Activated CD8-positive, alpha-beta memory T cell treated with anti-CD3 and anti-CD28 coated beads, Interleukin-2, amount 50 U/mL, for 48 hours (primary cell): Measurements from ENCODE around the gene GPR173.

ENCODE experiments used
- DNase-seq: peaks from one replicate; pipeline ENCODE4 v3.0.0-alpha.2; 2020

GPR173 gene

DNA sequence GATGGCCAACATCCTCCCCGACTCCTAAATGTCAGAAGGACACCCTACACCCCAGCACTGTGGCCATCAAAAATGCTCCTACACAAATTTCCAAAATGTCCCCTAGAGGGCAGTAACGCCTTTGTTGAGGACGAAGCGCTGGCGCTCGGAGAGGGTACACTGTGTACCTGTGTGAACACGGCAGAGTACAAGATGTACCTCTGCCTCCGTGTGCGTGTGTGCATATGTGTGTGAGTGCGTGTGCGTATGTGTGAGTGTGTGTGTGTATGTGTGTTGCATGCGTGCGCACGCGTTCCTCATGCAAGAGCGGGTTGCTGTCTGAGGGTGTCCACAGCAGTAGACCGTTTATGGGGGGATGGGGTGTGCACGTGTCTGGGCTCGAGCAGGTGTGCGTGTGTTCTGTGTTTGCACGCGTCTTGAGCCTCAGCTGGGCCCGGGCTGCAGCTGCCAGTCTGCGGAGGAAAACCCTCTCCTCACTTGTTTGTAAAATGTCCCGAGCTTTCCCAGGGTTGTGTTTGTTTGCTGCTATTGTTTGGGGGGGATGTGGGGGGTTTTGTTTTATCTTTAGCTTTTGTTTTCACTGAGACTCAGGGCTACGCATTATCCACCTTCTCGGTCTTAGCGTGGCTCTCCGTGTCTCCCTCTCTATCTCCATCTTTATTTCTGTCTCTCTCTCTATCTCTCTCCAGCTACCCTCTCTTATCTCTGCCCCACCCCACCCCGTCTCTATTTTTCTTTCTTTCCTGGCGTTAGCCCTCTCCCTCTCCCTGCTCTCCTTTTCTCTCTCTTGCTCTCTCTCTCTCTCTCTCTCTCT lies 23.2 kb downstream of the GPR173 start:
- DNase-seq: peak; percentile 69

DNA sequence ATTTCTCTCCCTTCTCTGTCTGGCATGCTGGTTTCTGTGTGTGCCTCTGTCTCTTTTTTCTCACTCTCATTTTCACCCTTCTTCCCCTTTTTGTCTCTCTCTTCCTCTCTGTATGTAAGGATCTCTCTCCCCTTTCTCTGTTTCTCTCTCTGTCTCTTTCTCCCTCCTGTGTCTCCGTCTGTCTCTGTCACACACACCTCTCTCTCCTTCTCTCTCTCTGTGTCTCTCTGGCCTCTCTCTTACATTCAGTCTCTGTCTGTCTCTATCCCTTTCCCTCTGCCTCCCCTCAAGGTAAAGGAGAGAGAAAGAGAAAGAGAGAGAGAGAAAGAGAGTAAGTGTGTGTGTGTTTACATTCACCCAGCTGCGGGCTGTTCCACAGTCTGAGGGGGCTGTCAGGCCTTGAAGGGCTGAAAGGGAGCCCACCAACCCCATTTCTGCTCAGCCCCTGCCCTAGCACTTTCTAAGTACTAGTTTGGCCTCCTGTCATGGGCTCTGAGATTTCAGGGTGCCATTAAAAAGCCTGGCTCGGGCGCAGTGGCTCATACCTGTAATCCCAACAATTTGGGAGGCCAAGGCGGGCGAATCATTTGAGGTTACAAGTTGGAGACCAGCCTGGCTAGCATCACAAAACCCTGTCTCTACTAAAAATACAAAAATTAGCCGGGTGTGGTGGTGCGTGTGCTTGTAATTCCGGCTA lies 24.0 kb downstream of the GPR173 start:
- no peak for DNase-seq

DNA sequence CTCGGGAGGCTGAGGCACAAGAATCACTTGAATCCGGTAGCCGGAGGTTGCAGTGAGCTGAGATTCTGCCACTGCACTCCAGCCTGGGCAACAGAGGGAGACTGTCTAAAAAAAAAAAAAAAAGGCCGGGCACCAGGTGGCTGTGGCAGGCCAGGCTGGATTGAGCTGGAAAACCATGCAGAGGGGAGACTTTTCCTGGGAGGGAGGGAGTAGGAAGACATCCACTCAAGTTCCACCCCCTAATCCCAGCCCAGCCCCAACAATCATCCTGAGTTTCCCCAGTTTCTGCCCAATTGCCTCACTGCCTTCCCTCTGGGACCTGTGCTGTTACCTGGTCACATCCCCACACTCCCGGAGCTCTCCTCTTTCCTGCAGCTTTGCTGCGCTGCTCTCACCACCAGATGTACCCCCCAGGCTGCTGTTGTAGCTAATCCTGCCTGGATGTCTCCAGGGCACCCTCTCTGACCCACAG lies 24.6 kb downstream of the GPR173 start:
- DNase-seq: no peak

DNA sequence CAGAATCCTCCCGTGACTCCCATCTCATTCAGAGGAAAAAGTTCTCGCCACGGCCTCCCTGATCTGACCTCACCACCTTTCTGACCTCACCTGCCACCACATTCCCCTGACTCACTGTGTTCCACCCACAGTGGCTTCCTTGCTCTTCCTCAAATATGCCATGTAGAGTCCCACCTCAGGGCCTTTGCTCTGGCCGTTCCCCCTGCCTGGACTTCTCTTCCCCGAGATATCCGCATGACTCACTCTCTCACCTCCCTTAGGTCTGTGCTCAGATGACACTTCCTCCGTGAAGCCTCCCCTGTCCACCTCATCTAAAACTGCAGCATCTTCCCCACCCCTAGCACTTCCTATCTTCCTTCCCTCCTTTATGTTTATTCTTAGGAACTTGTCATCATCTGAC lies 26.4 kb downstream of the GPR173 start:
- no peak for DNase-seq

DNA sequence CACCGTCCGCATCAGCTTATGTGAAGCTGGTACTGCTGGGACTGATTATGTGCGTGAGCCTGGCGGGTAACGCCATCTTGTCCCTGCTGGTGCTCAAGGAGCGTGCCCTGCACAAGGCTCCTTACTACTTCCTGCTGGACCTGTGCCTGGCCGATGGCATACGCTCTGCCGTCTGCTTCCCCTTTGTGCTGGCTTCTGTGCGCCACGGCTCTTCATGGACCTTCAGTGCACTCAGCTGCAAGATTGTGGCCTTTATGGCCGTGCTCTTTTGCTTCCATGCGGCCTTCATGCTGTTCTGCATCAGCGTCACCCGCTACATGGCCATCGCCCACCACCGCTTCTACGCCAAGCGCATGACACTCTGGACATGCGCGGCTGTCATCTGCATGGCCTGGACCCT lies 28.1 kb downstream of the GPR173 start:
- no peak for DNase-seq

DNA sequence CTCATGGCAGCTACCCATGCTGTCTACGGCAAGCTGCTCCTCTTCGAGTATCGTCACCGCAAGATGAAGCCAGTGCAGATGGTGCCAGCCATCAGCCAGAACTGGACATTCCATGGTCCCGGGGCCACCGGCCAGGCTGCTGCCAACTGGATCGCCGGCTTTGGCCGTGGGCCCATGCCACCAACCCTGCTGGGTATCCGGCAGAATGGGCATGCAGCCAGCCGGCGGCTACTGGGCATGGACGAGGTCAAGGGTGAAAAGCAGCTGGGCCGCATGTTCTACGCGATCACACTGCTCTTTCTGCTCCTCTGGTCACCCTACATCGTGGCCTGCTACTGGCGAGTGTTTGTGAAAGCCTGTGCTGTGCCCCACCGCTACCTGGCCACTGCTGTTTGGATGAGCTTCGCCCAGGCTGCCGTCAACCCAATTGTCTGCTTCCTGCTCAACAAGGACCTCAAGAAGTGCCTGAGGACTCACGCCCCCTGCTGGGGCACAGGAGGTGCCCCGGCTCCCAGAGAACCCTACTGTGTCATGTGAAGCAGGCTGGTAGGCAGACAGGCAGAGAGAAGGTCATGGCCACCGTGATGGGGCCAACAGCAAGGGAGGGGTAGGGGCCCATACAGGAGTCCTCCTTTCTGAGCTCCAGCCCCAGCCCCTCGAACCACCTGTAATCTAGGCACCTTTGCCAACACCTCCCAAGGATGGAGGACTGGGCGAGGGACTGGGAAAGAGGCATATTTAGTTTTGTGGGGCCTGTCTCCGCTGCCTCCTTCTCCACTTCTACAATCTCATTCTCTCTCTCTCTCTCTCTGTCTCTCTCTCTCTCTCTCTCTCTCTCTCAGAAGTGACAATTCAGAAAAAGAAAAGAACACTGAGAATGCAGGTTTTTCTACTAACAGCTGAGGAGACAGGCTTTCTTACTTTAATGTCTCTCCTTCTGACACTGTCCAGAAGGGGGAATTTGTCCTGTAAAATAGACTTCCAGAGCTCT lies 28.9 kb downstream of the GPR173 start:
- DNase-seq: no peak

DNA sequence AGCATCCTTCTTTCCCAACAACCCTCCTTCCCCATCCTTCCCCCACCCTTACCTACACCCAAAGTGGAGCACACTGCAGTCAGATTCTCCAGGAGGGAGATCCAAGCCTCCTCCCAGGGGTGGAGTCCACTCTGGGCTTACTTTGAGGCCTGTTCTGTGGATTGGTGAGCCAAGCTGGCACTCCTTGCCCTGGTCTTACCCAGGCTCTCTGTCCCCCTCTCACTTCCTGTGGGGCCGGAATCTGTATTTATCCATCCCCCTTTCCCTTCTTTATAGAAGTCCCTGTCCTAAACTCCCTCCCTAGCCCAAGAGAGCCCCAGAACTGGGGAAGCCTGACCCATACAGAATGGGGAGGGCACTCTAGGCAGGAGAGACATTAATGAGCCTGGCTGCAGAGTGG lies 30.4 kb downstream of the GPR173 start:
- no peak for DNase-seq

DNA sequence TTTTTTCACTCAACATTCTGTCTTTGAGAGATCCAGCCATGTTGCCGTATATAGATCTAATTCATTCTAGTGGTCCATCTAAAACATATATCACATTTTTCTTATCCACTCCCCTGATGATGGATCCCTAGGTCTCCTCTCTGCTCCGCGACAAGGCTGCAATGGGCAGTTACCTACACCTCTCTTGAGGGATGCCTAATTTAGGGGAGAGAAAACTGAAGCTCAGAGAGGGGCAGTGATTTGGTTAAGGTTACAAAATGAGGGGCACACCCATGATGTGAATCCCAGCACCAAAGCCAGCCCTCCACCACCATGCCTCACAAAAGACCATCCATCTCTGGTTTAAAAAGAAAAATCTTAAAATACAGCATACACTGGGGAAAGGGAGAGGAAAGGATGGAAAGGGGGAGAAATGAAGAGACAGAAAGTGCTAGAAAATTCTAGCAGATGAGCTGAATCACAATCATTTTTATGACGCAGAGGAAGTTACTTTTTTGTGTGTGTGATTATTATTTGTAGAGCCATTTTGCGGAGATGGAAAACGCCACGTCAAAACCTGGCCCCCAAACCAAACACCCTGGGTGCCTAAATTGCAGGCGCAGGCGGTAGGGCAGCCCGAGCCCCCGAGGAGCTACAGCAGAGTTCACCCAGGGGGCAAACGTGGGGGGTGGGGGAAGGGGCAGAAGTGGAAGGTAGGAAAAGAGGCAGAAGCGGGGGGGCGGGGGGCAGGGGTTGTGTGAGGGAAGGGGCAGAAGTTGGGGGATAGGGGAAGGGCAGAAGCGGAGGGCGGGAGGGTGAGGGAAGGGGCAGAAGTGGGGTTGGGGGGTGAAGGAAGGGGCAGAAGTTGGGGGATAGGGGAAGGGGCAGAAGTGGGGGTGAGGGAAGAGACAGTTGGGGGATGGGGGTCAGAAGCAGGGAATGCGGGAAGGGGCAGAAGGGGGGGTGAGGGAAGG lies 32.3 kb downstream of the GPR173 start:
- DNase-seq: no peak

DNA sequence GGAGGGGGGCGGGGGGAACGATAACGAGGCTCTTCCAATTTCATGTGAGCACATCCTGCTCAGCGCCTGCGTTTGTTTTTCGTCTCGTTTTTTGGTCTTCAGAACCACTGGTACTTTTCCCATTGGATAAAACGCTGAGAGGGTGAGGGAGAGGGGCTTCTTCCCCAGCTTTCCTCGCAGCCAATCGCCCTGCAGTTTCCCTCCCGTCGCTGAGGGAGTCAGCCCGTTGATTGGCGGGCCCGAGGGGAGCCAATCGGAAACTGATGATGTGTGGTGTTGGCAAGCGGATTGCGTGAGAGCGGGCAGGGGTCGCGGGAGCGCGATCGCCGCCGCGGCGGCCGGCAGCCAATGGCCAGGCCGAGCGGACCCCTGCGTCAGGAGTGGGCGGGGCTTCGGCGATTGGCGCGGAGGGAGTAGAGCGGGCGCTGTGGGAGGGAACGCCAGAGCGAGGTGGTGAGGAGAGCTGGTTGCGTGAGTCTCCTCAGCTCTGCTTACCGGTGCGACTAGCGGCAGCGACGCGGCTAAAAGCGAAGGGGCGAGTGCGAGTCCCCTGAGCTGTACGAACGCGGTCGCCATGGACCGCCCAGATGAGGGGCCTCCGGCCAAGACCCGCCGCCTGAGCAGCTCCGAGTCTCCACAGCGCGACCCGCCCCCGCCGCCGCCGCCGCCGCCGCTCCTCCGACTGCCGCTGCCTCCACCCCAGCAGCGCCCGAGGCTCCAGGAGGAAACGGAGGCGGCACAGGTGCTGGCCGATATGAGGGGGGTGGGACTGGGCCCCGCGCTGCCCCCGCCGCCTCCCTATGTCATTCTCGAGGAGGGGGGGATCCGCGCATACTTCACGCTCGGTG lies 33.6 kb downstream of the GPR173 start, which contains the start of gene TSPYL2:
TSPYL2 (plus strand) TSS at position 443 of the 848 bp plus-strand sequence; CDS start at position 575, 132 bp downstream.
- DNase-seq: peak; percentile 93

DNA sequence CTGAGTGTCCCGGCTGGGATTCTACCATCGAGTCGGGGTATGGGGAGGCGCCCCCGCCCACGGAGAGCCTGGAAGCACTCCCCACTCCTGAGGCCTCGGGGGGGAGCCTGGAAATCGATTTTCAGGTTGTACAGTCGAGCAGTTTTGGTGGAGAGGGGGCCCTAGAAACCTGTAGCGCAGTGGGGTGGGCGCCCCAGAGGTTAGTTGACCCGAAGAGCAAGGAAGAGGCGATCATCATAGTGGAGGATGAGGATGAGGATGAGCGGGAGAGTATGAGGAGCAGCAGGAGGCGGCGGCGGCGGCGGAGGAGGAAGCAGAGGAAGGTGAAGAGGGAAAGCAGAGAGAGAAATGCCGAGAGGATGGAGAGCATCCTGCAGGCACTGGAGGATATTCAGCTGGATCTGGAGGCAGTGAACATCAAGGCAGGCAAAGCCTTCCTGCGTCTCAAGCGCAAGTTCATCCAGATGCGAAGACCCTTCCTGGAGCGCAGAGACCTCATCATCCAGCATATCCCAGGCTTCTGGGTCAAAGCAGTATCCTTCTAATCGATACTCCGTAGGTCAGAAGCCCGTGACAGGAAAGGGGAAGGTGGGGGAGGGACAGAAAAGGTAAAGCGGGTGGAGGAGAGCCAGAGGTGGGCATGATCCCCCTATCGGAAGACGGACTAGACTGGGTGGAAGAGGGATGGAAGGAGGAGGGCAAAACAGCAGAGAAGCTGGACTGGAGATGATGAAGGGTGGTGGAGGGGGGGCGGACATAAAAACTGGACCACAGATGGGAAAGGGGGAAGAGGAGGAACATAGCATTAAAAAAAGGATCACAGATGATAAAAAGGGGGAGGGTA lies 34.4 kb downstream of the GPR173 start:
- DNase-seq: no peak

DNA sequence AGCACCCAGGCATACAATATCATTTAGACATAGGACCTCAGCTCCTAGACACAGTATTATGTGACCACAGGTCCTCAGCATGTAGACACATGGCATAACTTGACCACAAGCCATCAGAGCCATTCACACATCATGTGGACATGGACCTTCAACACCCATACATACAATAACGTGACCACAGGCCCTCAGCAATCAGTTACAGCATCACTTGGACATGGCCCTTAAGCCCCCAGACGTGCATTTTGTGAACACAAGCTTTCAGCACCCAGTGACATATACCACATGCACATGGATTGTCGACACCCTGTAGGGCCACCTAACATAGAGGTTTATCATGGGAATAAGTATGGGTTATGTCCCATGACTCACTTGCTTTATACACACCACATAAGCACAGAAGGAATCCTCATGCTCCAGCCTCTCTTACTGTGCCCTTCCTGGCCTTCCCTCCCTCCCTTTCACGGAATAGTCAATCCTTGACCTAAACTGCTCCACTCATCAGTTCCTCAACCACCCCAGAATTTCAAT lies 35.5 kb downstream of the GPR173 start:
- DNase-seq: no peak

DNA sequence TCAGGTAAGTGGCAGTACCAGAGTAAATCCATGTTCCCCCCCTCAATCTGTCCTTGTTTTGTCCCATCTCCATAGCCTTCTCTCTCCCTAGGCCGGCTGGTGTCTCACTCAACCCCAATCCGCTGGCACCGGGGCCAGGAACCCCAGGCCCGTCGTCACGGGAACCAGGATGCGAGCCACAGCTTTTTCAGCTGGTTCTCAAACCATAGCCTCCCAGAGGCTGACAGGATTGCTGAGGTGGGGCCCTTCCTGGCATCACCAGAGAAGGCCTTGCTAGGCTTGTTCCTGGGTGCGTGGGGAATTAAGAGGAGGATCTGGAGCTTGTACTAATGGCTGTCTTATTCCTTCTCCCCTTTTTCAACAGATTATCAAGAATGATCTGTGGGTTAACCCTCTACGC lies 36.3 kb downstream of the GPR173 start:
- DNase-seq: no peak

DNA sequence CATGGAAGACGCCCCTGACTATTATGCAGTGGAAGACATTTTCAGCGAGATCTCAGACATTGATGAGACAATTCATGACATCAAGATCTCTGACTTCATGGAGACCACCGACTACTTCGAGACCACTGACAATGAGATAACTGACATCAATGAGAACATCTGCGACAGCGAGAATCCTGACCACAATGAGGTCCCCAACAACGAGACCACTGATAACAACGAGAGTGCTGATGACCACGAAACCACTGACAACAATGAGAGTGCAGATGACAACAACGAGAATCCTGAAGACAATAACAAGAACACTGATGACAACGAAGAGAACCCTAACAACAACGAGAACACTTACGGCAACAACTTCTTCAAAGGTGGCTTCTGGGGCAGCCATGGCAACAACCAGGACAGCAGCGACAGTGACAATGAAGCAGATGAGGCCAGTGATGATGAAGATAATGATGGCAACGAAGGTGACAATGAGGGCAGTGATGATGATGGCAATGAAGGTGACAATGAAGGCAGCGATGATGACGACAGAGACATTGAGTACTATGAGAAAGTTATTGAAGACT lies 37.2 kb downstream of the GPR173 start:
- DNase-seq: no peak

DNA sequence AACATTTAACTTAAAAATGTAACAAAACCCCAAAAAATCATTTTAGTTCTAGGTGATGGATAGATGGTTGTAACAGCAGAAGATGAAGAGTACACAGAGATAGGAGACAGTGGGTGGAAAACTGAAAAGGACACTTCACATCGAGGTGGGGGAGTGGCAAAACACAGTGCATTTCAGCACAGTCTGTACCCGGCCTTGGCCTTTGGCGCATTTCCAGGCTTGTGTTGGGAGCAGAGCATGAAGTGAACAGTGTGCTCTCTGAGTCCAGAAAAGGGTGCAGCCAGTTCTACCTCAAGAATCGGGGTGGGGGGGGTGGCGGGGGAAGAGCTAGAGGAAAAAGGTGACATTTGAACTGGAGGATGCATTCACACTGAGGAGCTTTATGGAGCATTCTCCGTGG lies 37.9 kb downstream of the GPR173 start:
- no peak for DNase-seq

DNA sequence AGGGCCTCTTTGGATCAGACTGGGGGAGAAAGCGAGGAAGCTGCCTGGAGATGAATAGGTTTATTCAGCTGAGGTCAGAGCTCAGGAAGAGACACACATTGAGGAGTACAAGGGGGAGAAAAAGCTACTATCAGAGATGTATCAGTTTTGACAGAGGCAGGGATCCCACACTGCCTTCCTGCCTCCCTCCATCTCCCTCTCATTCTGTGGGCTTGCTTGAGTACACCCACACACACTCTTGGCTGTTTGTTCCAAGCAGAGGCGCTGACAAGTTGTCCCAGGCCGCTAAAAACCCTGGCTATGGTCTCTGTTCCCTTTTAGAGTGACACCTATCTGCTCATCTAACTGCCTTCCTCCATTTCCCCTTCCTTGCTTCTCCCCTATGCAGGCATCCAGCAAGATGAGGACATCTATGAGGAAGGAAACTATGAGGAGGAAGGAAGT lies 38.8 kb downstream of the GPR173 start:
- no peak for DNase-seq

DNA sequence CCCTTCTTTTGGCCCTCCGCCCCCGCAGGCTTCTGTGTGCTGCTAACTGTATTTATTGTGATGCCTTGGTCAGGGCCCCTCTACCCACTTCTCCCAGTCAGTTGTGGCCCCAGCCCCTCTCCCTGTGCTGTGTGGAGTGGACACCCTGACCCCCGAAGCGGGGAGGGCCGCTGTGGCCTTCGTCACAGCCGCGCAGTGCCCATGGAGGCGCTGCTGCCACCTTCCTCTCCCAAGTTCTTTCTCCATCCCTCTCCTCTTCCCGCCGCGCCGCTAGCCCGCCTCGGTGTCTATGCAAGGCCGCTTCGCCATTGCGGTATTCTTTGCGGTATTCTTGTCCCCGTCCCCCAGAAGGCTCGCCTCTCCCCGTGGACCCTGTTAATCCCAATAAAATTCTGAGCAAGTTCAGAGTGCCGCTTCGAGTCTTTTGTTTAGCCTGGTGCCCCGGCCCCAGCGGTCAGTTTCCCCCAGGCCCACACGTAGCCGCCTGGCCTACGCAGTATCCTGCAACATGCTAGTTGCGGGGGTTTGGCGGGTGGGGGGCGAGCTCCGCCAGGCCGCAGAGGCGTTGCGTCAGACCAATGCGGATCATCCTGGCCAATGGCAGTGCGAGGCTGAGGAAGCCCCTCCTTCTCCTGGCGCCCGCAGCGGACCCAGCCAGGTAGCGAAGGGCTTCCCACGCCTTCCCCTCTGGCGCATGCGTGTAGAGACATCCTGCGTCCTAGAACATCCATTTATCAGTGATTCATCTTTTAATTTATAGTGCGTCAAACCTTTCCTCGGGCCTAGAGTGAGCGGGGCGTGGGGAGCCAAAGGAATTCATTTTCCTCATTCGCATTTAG lies 39.8 kb downstream of the GPR173 start:
- DNase-seq: peak; percentile 81

DNA sequence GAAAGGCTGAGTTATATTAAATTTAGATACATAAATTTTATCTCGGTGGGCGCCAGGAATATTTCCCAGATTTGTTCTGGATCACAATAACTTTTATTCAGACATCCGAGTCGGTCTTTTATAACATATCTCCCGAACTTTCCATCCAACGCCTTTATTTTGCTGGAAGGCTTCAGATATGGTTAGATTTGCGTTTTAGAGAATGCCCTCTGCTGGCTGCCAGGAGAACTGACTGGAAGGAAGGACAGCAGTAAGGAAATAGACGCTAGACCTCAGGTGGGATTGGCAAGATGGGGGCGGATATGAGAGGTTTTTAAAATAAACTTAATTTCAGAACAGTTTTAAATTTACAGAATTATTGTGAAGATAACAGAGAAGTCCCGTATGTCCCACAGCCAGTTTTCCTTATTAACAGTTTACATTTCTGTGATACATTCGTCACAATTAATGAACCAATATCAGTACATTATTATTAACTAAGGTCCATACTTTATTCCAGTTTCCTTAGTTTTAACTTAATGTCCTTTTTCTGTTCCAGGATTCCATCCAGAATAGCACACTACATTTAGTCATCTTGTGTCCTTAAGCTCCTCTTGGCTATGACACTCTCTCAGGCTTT lies 40.7 kb downstream of the GPR173 start:
- no peak for DNase-seq

DNA sequence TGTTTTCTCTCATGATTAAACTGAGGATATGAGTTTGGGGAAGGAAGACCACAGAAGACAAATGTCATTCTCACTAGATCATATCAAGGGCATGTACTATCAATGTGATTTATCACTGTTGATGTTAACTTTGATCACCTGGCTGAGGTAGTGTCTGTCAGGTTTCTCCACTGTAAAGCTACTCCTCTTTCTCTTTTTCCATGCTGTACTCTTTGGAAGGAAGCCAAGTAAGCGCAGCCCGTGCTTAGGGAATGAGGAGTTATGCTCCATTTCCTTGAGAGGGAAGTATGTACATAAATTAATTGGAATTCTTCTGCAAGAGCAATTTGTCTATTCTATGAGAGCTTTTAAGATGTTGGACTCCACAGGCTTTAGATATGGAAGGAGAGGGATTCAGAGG lies 41.3 kb downstream of the GPR173 start:
- no peak for DNase-seq
